Activated CD8-positive, alpha-beta memory T cell treated with anti-CD3 and anti-CD28 coated beads, Interleukin-2, amount 50 U/mL, for 1 hour (primary cell): ENCODE results near the gene S100A10.

Experiments
- DNase-seq: peaks from one replicate; pipeline ENCODE4 v3.0.0-alpha.2; 2020; ENCODE audit errors: extremely low read depth

S100A10 gene

DNA sequence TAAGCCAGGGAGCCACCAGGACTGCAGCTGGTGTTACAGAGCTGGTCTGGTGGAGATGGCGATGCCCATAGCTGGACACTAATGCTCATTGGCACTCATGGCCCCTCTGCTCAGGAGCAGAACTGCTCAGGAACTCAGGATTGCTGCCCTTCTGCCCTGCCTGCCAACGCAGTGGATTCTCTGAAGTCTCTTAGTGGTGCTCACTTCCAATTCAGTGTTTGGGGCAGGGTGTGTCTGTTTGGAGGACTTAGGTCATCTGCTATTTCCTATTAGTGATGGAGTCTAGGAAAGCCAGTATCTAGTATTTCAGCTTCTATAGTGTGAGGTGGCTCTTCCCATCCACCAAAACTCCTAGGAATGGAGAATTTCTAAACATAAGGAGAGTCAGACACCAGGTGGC lies 29.1 kb downstream of the S100A10 start:
- no peak for DNase-seq

DNA sequence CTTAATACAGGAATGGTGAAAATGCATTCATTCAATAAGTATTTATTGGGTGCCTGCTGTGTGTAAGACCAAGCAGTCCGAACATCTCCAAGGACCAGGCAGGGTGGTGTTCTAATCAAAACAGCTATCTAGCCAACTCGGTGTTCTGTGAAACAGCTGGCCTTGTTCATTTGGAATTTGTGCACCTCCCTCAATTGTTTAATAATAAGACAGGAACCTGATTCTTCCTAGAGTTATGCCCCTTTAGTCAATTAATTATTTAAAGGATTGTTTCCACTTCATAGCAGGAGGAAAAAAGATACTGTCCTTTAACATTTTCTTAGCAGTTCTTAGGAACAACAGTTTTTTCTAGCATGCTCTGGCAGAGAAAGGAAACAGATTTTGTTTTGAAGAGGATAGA lies 30.4 kb downstream of the S100A10 start:
- no peak for DNase-seq

GRCh38 chr1:151961833-151962232 lies 31.8 kb downstream of the S100A10 start:
- DNase-seq = no peak

DNA sequence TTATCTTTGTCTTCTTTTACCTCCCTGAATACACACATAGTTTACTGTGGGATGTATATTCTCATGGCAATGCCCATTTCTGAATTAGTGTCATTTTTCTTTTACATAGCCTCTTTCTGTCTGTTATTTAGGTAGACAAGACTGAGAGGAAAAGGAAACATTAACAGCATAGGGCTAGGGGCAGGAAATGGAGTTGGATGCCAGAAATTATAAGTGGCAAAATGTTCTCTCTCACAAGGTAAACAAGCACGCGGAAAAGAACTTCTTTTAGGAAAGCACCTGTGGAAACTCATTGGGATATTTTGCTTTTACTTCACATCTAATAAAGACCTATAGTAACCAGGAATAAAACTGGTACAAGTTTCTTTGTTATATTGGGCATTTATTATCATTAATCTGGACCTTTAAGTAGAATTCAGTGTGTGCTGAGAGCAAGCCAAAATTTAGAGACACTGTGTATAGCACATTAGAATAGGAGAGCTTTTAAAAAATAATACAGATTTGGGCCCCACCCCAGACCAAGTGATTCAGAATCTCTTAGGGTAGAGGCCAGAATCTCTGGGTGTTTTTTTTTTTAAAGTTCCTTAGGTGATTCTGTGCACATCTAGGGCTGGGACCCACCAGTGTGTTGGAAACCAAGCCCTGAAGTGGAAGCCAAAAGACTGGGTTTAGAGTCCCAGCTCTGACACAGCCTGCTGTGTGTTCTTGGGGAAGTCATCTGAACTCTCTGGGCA lies 32.7 kb downstream of the S100A10 start:
- no peak for DNase-seq

DNA sequence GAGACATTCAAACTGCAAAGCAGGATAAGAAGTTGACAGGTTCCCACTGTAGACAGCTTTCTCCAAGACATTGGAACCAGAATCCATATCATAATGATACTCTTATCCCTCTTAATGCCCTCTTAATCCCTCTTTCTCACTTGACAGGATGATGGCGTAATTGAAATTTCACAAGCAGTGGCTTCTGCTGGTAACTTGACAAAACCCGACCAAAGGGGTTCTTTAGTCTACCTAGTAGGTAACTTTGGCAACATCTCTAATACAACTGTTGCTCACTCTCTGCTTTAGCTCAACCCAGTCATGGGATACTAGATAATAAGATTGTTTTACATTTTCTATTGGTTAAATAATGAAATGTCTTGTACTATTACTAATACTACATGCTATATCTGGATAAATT lies 34.7 kb downstream of the S100A10 start:
- no peak for DNase-seq

GRCh38 chr1:151956957-151957497 lies 36.6 kb downstream of the S100A10 start:
- no peak for DNase-seq

DNA sequence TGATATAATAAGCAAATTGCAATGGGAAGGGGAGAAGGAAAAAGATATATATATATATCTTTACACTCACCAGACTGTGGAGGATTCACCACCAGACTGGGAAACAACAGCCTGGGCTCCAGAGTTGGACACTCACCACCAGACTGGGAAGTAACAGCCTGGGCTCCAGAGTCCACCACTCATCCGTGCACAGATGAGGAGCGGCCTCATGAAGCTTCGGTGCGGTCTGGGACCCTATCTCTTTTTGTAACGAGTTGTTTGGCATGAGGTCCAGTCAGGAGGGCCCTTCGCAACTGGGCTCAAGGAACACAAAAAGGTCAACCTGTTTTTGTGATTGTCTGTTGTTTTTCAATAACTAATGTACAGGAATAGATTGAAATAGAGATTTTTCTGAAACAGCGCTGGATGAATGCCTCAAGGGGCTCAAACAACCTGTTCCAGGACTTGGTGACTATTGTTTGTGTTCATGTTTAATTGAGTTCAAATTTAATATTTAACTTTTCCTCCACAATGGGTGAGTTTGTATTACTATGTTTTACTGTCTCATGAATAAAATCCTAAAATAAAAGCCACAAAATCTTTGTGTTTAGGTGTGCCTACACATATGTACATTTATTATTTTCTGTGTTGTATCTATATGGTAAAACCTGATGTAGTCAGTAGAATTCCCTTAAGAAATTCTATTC lies 40.1 kb downstream of the S100A10 start:
- no peak for DNase-seq

GRCh38 chr1:151952811-151953210 lies 40.8 kb downstream of the S100A10 start:
- DNase-seq = no peak

DNA sequence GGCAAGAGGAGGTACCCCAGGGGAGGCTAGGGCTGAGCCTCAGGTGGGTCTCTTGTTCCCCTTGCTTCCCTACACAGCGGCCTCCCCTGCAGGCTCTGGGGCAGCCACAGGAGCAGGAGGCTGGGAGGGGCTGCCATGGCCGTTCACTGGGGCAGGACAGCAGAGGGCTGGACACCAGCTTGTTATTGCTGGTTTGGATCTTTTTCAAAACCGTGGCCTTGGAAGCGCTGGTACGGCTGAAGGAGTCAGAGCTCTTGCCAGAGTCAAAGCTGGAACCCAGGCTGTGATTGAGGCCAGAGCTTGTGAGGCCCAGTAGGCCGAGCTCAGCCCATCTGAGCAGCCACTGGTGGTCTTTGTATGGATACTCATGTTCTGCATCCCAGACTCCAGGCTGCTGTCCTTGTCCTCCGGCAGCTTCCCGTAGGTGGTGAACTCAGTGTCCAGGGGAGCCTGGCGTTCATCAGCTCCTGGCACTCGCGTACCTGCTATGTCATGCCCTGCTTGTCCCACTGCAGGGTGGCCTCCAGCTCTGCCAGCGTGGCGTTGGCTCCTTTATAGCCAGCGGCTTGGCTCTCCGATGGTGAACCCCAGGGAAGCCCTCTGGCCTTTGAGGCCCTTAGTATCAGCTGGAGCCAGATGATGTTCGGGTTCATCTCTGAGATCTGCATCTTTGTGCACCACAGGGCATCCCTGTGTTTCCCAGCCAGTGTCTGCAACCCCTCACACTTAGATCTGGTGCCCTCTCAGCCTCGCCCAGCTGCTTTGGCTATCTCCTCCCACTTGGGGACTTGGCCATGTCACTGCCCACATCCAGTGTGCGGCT lies 44.1 kb downstream of the S100A10 start:
- no peak for DNase-seq

- DNase-seq = no peak
Observed at GRCh38 chr1:151948506-151948905, 45.2 kb downstream of the S100A10 start.

DNA sequence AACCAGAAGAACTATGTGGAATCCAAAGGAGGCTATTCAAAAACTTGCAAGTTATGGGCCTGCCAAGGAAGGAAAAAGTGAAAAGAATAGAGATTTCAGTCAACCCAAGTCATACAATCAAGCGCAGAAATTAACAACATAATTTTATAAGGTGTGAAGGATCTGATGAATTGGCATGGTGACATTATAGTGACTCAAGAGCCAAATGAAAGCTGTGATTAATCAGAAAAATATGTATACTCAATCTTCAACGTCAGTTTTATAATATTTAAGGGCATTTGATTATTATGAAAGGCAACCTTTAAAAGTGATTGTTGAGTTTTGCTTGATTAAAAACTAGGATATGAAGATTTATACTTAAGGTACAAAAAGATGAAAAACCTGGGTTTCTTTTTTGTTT lies 46.5 kb downstream of the S100A10 start:
- DNase-seq = no peak

DNA sequence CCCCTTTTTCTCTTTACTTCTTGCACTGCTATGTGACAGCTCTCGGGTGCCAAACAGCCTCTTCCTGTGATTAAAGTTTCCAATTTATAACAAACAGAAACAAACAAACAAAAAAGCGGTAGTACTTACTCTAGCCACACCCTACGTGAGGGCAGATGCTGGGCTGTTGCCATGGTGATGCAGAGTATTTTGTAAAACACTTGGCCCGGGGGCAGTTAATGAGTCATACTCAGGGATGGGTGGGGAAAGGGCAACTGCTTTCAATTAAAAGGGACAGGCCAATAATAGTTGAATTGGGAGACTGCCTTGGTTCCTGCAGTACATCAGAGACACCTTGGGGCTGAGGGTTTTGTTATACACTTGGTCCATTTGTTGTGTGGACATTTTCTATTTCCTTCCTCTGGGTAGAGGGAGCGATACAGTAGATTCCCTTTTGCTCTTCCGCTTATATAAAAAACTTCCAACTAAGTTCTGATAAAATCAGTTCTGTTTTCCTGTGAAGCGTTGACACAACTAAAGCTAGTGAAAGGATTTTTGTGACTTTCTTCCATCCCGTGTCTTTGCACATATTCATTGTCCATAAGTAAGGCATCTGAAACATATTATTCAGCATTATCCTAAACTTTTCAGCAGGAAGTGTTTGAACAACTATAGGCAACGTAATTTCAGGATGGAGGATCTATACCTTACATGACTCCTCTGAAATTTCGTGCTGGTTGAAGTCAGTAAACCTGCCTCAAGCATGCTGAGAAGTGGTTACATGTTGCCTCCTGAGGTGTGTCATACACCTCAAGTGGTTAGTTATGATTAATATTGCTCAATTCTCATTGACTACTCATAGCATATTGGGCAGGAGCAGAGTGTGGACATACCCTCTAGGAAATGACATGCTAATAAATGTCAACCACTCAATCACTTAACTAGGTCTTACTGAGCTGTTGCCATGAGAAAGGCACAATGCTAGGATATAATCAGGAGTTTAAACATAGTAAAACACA lies 47.6 kb downstream of the S100A10 start:
- DNase-seq = peak; percentile 80

GRCh38 chr1:151944857-151945575 lies 48.6 kb downstream of the S100A10 start:
- DNase-seq = no peak

DNA sequence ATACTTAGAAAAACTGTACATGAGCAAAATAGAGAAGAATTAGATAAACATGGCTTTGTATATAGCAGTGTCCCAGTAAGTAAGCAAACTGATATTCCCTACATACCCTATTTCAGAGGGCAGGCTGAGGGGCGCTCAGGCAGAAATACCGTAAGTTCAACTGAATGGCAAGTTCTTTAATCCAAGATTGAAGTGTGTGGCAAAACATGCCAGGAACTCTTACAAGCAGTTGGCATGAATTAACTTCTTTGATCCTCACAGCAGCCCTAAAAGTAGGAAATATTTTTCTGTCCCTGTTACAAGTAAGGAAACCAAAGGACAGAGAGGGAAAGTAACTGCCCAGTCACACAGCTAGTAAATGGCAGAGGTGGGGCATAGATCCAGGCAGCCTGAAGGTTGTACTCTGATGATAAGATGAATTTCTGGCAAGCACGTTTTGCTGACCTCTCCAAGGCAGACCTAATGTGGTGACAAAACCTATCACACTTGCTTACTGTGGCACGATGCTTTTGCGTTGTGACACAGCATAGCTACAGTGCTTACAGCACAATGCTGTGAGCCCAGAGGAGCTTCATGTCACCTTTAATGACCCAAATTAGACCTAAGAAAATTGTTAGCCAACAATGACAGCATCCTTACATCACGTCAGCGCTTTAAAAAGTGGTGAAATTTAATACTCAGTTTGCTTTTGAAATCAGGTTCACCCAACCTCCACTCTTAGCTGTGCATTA lies 49.4 kb downstream of the S100A10 start:
- DNase-seq = no peak

DNA sequence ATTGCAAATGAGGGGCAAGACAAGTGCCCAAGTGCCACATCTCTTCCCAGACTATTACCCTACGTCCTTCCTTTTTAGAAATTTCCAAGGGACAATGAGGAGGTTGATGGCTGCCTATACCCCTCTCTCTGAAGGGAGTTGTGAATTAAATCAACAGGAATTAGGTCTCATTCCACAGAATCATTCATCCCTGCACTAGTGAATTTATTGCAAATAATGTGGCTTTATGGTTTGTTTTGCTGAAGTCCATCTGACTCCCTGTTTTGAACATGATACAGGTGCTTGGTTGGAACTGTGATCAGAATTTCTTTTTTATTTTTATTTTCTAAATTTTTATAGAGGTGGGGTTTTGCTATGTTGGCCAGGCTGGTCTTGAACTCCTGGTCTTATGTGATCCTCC lies 50.1 kb downstream of the S100A10 start:
- DNase-seq = no peak

DNA sequence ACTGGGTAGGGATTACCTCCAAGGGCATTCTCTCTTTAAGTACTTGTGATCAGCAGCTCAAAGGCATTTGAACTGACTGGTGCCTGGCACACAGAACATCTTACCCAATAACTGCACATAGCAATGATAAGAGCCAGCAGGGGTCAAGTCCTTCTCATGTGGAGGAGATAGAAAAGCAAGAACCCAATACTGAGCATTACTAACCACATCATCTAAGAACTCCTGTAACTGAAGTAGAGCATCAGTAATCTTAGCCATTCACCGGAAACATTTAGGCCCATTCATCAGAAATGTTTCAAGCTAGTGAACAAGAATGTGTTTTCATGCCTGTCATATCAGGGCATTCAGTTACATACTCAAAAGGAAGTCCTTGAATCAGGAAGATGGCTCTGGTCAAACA lies 50.8 kb downstream of the S100A10 start:
- no peak for DNase-seq

GRCh38 chr1:151940541-151940940 lies 53.1 kb downstream of the S100A10 start:
- no peak for DNase-seq

DNA sequence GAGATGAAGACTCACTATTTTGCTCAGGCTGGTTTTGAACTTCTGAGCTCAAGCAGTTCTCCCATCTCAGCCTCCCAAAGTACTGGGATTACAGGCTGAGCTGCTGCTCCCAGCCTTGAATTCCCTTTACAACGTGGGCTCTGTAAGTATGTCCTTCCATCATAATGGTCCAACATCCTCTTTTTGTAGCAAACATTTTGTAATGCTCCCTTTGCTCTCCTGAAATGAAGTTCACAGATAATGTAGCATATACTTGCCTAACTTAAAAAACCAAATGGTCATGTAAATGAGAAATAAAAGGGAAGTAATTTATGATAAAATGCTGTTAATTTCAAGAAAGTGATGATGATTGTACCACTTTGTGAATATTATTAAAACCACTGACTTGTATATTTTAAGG lies 53.9 kb downstream of the S100A10 start:
- DNase-seq = no peak

DNA sequence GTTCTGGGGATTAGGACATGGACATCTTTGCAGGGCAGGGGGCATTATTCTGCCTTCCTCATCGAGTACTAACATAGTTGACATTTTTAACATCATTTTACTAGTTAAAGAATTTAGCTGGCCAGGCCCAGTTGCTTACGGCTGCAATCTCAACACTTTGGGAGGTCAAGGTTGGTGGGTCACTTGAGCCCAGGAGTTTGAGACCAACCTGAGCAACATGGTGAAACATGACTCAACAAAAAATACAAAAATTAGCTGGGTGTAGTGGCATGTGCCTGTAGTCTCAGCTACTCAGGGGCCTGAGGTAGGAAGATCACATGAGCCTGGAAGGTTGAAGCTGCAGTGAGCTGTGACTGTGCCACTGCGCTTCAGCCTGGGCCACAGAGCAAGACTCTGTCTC lies 54.5 kb downstream of the S100A10 start:
- DNase-seq = no peak

GRCh38 chr1:151936653-151937052 lies 57.0 kb downstream of the S100A10 start:
- no peak for DNase-seq
